Activated naive CD4-positive, alpha-beta T cell treated with anti-CD3 and anti-CD28 coated beads, Interleukin-2, amount 50 U/mL, for 16 hours (primary cell): ENCODE results near the gene DTD2.

Experiments used
- DNase-seq: peaks from one replicate; pipeline ENCODE4 v3.0.0-alpha.2; 2020

DTD2 gene

GRCh38 chr14:31403707-31404106, 53.6 kb downstream of the DTD2 start:
- no peak for DNase-seq

- DNase-seq, result no peak
These were observed 54.4 kb downstream of the DTD2 start for GRCh38 chr14:31402764-31403439.

- DNase-seq, result no peak
These were observed 55.9 kb downstream of the DTD2 start for GRCh38 chr14:31401369-31401932.

- no peak for DNase-seq
These were observed 57.2 kb downstream of the DTD2 start for GRCh38 chr14:31400031-31400638.
